Endothelial cell of umbilical vein (primary cell): ENCODE measurements around the gene VHLL. TPM values are rescaled to one million over a fixed set of nuclear protein-coding genes. Genes with fewer than 3 reads are reported as not detected.

Experiments
- BruUV-seq: library from RNA; stranded (reverse); fragments of 400-500 nt; replicated peaks from 2 replicates; lab custom pipeline; 2021; lab: Mats Ljungman, UMichigan
- CTCF ChIA-PET: fragments of 300-600, 350-600 bp; sonication (Branson Sonifier 250); formaldehyde crosslinking; loops from one replicate; lab custom pipeline; 2021; ENCODE audit warnings: antibody characterized with exemption, inconsistent platforms; lab: Charles Lee
- POLR2A ChIA-PET: fragments of 300-600, 350-600 bp; sonication (Branson Sonifier 250); formaldehyde crosslinking; loops from one replicate; lab custom pipeline; 2021; ENCODE audit warnings: antibody characterized with exemption, inconsistent platforms; lab: Charles Lee
- DNase-seq: peaks from one replicate; pipeline ENCODE4 v3.0.0-alpha.2; 2011; ENCODE audit warnings: low read depth, low spot score
- FAIRE-seq: peaks from 2 replicates; lab custom pipeline; 2011; peaks lifted over from hg19 to GRCh38; lab: Jason Lieb, UNC
- H2AFZ ChIP-seq: 2 replicates; pipeline ENCODE4 v1.6.0; 2012; ENCODE audit warnings: low read depth, low read length, control low read depth, inconsistent platforms
- H3K27ac ChIP-seq: 2 replicates; pipeline ENCODE4 v1.5.1; 2011; ENCODE audit warnings: low read depth, mild to moderate bottlenecking, control low read depth, low read length, moderate library complexity; ENCODE audit not compliant: insufficient read depth
- H3K27me3 ChIP-seq, 2 experiments: 2 replicates each; pipeline versions ENCODE4 v1.6.0 to v1.6.1; 2011; ENCODE audit warnings: low read length in 2 of 2, mixed read lengths in 1 of 2; ENCODE audit not compliant: control insufficient read depth in 2 of 2, insufficient read depth in 2 of 2
- H3K36me3 ChIP-seq, 2 experiments: 2 replicates in 1 of 2; 3 replicates in 1 of 2; pipeline ENCODE4 v1.5.1; 2011; ENCODE audit warnings: low read length in 2 of 2, mild to moderate bottlenecking in 1 of 2, moderate library complexity in 1 of 2; ENCODE audit not compliant: control insufficient read depth in 2 of 2, insufficient read depth in 2 of 2; ENCODE audit errors: extremely low read depth in 1 of 2
- H3K4me1 ChIP-seq: 3 replicates; pipeline ENCODE4 v1.5.1; 2011; ENCODE audit warnings: mild to moderate bottlenecking, low read length; ENCODE audit not compliant: control insufficient read depth, insufficient read depth; ENCODE audit errors: extremely low read depth
- H3K4me2 ChIP-seq: 2 replicates; pipeline ENCODE4 v1.6.1; 2011; ENCODE audit warnings: low read length, control low read depth, mixed read lengths; ENCODE audit not compliant: insufficient read depth
- H3K4me3 ChIP-seq, 3 experiments: fragments of 200-600 bp in 1 of 3; sonication (generic), shearing (Covaris generic) in 1 of 3; replicated peaks in 1 of 3; 2 replicates each; pipeline ENCODE4 v1.5.1; 2011 to 2016; ENCODE audit warnings: control low read depth in 3 of 3, low read length in 3 of 3, mild to moderate bottlenecking in 2 of 3, inconsistent platforms in 1 of 3, low read depth in 1 of 3, moderate library complexity in 1 of 3; ENCODE audit not compliant: insufficient read depth in 1 of 3
- H3K79me2 ChIP-seq: 2 replicates; pipeline ENCODE4 v1.6.0; 2012; ENCODE audit warnings: low read length, inconsistent platforms; ENCODE audit not compliant: control insufficient read depth, insufficient read depth
- H3K9ac ChIP-seq: replicated peaks from 2 replicates; pipeline ENCODE3; 2011; ENCODE audit warnings: low read length, control low read depth; ENCODE audit not compliant: insufficient read depth; ENCODE audit errors: extremely low read depth
- H3K9me1 ChIP-seq: replicated peaks from 3 replicates; pipeline ENCODE4 v1.6.0; 2011; ENCODE audit warnings: mild to moderate bottlenecking, low read length; ENCODE audit not compliant: control insufficient read depth, insufficient read depth; ENCODE audit errors: extremely low read depth
- H3K9me3 ChIP-seq: replicated peaks from 2 replicates; pipeline ENCODE4 v1.5.1; 2012; ENCODE audit warnings: low read length, inconsistent platforms; ENCODE audit not compliant: control insufficient read depth, insufficient read depth
- H4K20me1 ChIP-seq: replicated peaks from 2 replicates; pipeline ENCODE3; 2011; ENCODE audit warnings: mild to moderate bottlenecking, low read length; ENCODE audit not compliant: control insufficient read depth, insufficient read depth; ENCODE audit errors: extremely low read depth
- EZH2 ChIP-seq: IDR thresholded peaks from 2 replicates; pipeline ENCODE4 v1.6.1; 2012; ENCODE audit warnings: borderline replicate concordance, low read depth, mild to moderate bottlenecking, moderate library complexity, low read length, inconsistent platforms; ENCODE audit not compliant: severe bottlenecking
- FOS ChIP-seq: IDR thresholded peaks from 2 replicates; pipeline ENCODE4 v1.6.1; 2011; ENCODE audit warnings: mild to moderate bottlenecking, low read length, moderate library complexity, borderline replicate concordance; ENCODE audit not compliant: insufficient read depth
- GATA2 ChIP-seq: IDR thresholded peaks from 2 replicates; pipeline ENCODE4 v1.7.0; 2011; ENCODE audit warnings: low read depth, mild to moderate bottlenecking, moderate library complexity, mixed read lengths, low read length; ENCODE audit not compliant: insufficient read length, insufficient read depth
- JUN ChIP-seq: IDR thresholded peaks from 2 replicates; pipeline ENCODE4 v1.6.1; 2011; ENCODE audit warnings: borderline replicate concordance, low read depth; ENCODE audit not compliant: insufficient read length, insufficient read depth
- MYC ChIP-seq: IDR thresholded peaks from one replicate; pipeline ENCODE4 v1.6.1; 2011; ENCODE audit warnings: mild to moderate bottlenecking, low read depth, low read length
- POLR2A ChIP-seq: IDR thresholded peaks from 2 replicates; pipeline ENCODE4 v1.6.1; 2012; ENCODE audit warnings: low read depth, mild to moderate bottlenecking, control low read depth, low read length
- POLR2AphosphoS5 ChIP-seq: IDR thresholded peaks from 2 replicates; pipeline ENCODE4 v1.6.1; 2012; ENCODE audit warnings: low read depth, mild to moderate bottlenecking, control low read depth, low read length, moderate library complexity; ENCODE audit not compliant: insufficient read depth
- dilution Hi-C: fragments of 300-500 bp; cut with MboI; formaldehyde crosslinking; loops from one replicate; pipeline ENCODE4 v1.15.0; 2019; ENCODE audit warnings: low sequenced_read_pairs; ENCODE audit not compliant: extremely low pct_ligation_motif_present
- intact Hi-C: fragments of 100-400 bp; cut with micrococcal nuclease; formaldehyde crosslinking; loops from one replicate; pipeline ENCODE4 v1.10.0; 2022
- polyA plus RNA-seq, 4 experiments: library from polyadenylated mRNA; depleted of rRNA in 3 of 4; stranded (reverse) in 3 of 4; unstranded in 1 of 4; fragments of >200 nt; gene quantifications; 2 replicates each; pipeline versions ENCODE4 v1.2.1 to v1.2.3, GENCODE V29; 2011 to 2012; ENCODE audit warnings: missing spikeins in 1 of 4
- total RNA-seq: library from RNA; stranded (reverse); gene quantifications from 2 replicates; pipeline ENCODE4 v1.2.3, GENCODE V29; 2021
- TF ChIP-seq, protein P1 (sequence below): IDR thresholded peaks from 2 replicates; pipeline ENCODE4 v1.6.1; 2011; ENCODE audit not compliant: insufficient read depth, insufficient read length
- TF ChIP-seq, protein P2 (sequence below), 2 donors: IDR thresholded peaks; 1 replicate in 1 of 2; 2 replicates in 1 of 2; pipeline ENCODE4 v1.5.1; 2011; ENCODE audit warnings: low read length in 2 of 2, mild to moderate bottlenecking in 2 of 2, moderate library complexity in 2 of 2, control low read depth in 1 of 2, inconsistent platforms in 1 of 2, low read depth in 1 of 2; ENCODE audit not compliant: insufficient read depth in 1 of 2; ENCODE audit errors: extremely low read depth in 1 of 2

Gene VHLL
- total and polyA plus RNA-seq, 2 donors (not counting 3 experiments of a cell fraction or from before 2014, with no cell fraction given) = 0.73 TPM; not detected in 1

DNA sequence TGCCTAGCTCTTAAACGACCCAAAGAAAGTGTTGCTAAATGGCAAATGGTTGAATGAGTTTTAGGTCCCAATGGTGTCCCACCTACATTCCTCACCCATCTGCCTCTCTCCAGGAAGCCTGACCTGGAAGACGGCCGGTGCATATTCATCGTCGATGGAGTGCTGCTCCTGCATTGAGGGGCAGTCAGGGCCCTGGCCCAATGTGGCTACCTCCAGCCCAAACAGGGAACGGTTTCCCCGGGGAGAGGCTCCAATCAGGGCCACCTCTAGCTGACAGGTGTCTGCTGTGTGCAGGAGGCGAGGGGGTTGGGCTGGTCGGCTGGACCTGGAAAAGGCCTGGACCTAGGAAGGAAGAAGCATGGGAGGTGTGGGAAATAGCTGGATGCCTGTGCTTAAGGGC is 5.2 kb downstream of the VHLL start:
- Histone ChIP-seq H3K27ac (no peak overlapping the region), H3K36me3 (peaks cover 0 to 4% of the 10 kb centered on the region in 2 experiments), H3K79me2 (peaks cover 6% of the 10 kb centered on the region), H3K9ac (no peak overlapping the region), H4K20me1 (no peaks in the 10 kb centered on the region), H3K4me3 (no peak overlapping the region), H2AFZ (no peak overlapping the region), H3K9me1 (no peaks in the 10 kb centered on the region), H3K4me2 (no peak overlapping the region), H3K27me3 (no peaks in the 10 kb centered on the region), H3K4me1 (peaks cover 10% of the 10 kb centered on the region), H3K9me3 (no peaks in the 10 kb centered on the region)
- no peak for FAIRE-seq
- ChIA-PET CTCF (no interaction called here), POLR2A (interaction anchor here (0.6 kb wide), 1 partner anchor 68 kb away, joined by 5 read pairs; no protein-coding TSS in a partner anchor)
- DNase-seq = no peak
- BruUV-seq = TSS peak; percentile 19
- dilution Hi-C loops (no loop called here), intact Hi-C loops (no loop called here)
- TF ChIP-seq, protein P1, sequence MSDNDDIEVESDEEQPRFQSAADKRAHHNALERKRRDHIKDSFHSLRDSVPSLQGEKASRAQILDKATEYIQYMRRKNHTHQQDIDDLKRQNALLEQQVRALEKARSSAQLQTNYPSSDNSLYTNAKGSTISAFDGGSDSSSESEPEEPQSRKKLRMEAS = no peak
- no peak for TF ChIP-seq GATA2
- TF ChIP-seq POLR2A = no peak
- no peak for TF ChIP-seq FOS
- no peak for TF ChIP-seq MYC

GRCh38 chr1:156293098-156293434 is 6.0 kb downstream of the VHLL start:
- Histone ChIP-seq H3K4me1 (peaks cover 10% of the 10 kb centered on the region), H2AFZ (no peak overlapping the region), H3K9me3 (no peaks in the 10 kb centered on the region), H3K79me2 (peaks cover 6% of the 10 kb centered on the region), H4K20me1 (no peaks in the 10 kb centered on the region), H3K27me3 (no peaks in the 10 kb centered on the region), H3K36me3 (peaks cover 0 to 4% of the 10 kb centered on the region in 2 experiments), H3K9me1 (no peaks in the 10 kb centered on the region), H3K27ac (no peak overlapping the region), H3K4me2 (no peak overlapping the region), H3K4me3 (no peak overlapping the region), H3K9ac (no peak overlapping the region)
- CTCF ChIA-PET = no interaction called here
- POLR2A ChIA-PET = no interaction called here
- TF ChIP-seq JUN (no peak), FOS (no peak), POLR2A (no peak), POLR2AphosphoS5 (no peak), GATA2 (no peak), MYC (no peak), EZH2 (no peak)
- TF ChIP-seq, protein P1 = no peak
- TF ChIP-seq, protein P2, sequence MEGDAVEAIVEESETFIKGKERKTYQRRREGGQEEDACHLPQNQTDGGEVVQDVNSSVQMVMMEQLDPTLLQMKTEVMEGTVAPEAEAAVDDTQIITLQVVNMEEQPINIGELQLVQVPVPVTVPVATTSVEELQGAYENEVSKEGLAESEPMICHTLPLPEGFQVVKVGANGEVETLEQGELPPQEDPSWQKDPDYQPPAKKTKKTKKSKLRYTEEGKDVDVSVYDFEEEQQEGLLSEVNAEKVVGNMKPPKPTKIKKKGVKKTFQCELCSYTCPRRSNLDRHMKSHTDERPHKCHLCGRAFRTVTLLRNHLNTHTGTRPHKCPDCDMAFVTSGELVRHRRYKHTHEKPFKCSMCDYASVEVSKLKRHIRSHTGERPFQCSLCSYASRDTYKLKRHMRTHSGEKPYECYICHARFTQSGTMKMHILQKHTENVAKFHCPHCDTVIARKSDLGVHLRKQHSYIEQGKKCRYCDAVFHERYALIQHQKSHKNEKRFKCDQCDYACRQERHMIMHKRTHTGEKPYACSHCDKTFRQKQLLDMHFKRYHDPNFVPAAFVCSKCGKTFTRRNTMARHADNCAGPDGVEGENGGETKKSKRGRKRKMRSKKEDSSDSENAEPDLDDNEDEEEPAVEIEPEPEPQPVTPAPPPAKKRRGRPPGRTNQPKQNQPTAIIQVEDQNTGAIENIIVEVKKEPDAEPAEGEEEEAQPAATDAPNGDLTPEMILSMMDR (IDR thresholded peaks at IDR 0.05; ENCODE audit: extremely low read depth in 1 of 2, insufficient read depth in 1 of 2, low read depth in 1 of 2, low read length in 2 of 2) = no peak
- dilution Hi-C loops (no loop called here), intact Hi-C loops (no loop called here)
- FAIRE-seq (no peak), DNase-seq (no peak)
- no TSS peak for BruUV-seq
